ENCODE measurements around the gene RPS19BP1. TPM values are rescaled to one million over a fixed set of nuclear protein-coding genes. Genes with fewer than 3 reads are reported as not detected.
"Not testable (repeated sequence)": the region's sequence is repeated elsewhere in the genome, so short reads cannot be mapped to it uniquely, and the experiment has no call there.

Gene RPS19BP1
- total and polyA plus RNA-seq, 2 donors = 114 to 127 TPM

DNA sequence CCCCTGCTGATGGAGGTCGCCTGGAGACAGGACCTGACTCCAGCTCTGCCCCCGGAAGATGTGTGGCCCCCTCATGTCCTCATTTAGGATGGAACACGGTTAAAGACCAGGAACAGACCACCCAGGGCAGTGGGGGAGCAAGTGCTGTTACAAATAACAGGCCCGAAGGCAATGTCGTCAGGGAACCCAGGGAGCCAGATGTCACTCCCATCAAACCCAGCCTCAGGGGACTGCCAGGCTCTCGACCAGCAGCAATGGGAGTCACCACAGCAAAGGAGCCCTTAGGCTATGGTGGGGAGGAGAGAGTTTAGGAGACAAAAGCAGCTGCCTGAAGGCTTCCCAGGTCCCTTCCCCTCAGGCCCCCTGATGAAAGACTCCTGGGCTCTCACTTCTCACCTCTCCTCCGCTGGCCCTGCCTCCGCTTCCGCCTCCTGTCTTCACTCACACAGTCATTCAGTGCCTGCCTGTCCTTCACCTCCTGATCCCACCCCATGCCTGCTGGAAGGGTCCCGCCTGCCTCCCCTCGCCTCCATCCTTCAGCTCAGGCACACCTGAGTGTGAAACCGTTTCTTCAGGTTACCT, 4.4 kb downstream of the RPS19BP1 start:
- DNase-seq (ENCODE audit: low read depth in 6 of 9, low spot score in 9 of 9) = no peak
- peaks cover 47 to 71% of the 10 kb centered on the region in 2 donors for H3K36me3 ChIP-seq (ENCODE audit: control insufficient read depth in 2 of 2, insufficient read depth in 2 of 2, low read length in 1 of 2)
- no peak overlapping the region for H3K4me3 ChIP-seq (ENCODE audit: low read length in 2 of 2)
- peak overlapping the region in 1 of 2 donors; percentile 92 for H3K27ac ChIP-seq (ENCODE audit: low read depth in 1 of 2, low read length in 1 of 2)
- WGBS = 92% methylated on average over 12 of the region's 12 CpGs
- H3K4me1 ChIP-seq (ENCODE audit: control insufficient read depth in 2 of 2, insufficient read depth in 2 of 2, low read length in 2 of 2) = peaks cover 37 to 88% of the 10 kb centered on the region in 2 donors
- H3K27me3 ChIP-seq (ENCODE audit: control insufficient read depth in 2 of 2, insufficient read depth in 1 of 2, low read length in 1 of 2) = no peaks in the 10 kb centered on the region
- peaks cover 0 to 6% of the 10 kb centered on the region in 2 donors for H3K9me3 ChIP-seq (ENCODE audit: control insufficient read depth in 2 of 2, insufficient read depth in 1 of 2, low read length in 1 of 2)

DNA sequence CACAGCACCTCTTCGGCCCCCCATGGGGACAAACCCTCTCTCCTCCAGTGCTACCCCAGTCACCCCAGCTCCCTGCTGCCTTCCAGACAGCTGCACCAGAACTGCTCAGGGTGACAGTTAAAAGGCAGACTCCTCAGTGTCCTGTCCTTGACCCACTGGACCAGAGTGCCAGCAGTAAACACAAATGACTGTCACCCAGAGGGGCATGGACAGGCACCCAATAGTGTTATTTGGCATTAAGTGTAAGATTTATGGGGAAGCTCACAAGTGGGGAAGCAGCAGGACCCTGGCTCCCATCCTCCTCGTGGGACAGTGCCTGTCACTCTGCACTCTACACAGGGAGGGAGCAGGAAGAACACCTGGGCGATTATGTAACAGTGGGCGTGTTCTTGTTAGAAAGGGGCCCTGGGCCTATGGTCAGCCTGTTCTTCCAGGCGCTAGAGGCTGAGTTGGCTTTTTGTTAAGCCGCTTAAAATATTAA, 5.0 kb downstream of the RPS19BP1 start:
- Histone ChIP-seq H3K4me3 (ENCODE audit: low read length in 2 of 2) (no peak overlapping the region), H3K4me1 (ENCODE audit: control insufficient read depth in 2 of 2, insufficient read depth in 2 of 2, low read length in 2 of 2) (peaks cover 42 to 92% of the 10 kb centered on the region in 2 donors), H3K36me3 (ENCODE audit: control insufficient read depth in 2 of 2, insufficient read depth in 2 of 2, low read length in 1 of 2) (peaks cover 53 to 78% of the 10 kb centered on the region in 2 donors), H3K27ac (ENCODE audit: low read depth in 1 of 2, low read length in 1 of 2) (peak overlapping the region in 1 of 2 donors; percentile 92), H3K27me3 (ENCODE audit: control insufficient read depth in 2 of 2, insufficient read depth in 1 of 2, low read length in 1 of 2) (no peaks in the 10 kb centered on the region), H3K9me3 (ENCODE audit: control insufficient read depth in 2 of 2, insufficient read depth in 1 of 2, low read length in 1 of 2) (peaks cover 0 to 6% of the 10 kb centered on the region in 2 donors)
- 77% methylated on average over 6 of the region's 6 CpGs for WGBS
- no peak for DNase-seq (ENCODE audit: low read depth in 6 of 9, low spot score in 9 of 9)

DNA sequence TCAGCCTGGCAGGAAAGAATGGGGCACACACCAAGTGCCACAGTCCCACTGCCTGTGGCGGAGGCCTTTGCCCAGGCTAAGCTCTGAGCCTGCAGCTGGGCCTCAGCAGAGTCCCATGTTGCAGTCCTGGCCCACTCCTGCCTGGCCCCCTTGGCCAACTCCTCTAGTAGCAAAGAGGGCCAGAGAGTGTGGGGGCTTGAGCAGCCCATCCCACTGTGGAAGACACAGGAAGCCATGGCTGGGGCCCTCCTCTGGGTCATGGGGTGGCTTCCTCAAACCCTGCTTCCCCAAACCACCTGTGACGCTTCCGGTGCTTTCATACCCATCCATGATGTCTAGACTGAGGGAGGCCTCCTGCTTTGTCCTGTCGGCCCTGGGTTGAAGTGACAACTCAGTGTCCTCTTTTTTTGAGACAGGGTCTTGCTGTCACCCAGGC, 5.8 kb downstream of the RPS19BP1 start:
- no peaks in the 10 kb centered on the region for H3K27me3 ChIP-seq (ENCODE audit: control insufficient read depth in 2 of 2, insufficient read depth in 1 of 2, low read length in 1 of 2)
- peak in 3 of 9 donors; percentile 53 to 75 (median 58) for DNase-seq (ENCODE audit: low read depth in 6 of 9, low spot score in 9 of 9)
- 34% methylated on average over 4 of the region's 4 CpGs for WGBS
- H3K9me3 ChIP-seq (ENCODE audit: control insufficient read depth in 2 of 2, insufficient read depth in 1 of 2, low read length in 1 of 2) = peaks cover 0 to 6% of the 10 kb centered on the region in 2 donors
- peak overlapping the region; percentile 47 to 88 for H3K27ac ChIP-seq (ENCODE audit: low read depth in 1 of 2, low read length in 1 of 2)
- H3K36me3 ChIP-seq (ENCODE audit: control insufficient read depth in 2 of 2, insufficient read depth in 2 of 2, low read length in 1 of 2) = peaks cover 55 to 85% of the 10 kb centered on the region in 2 donors
- peaks cover 43 to 97% of the 10 kb centered on the region in 2 donors for H3K4me1 ChIP-seq (ENCODE audit: control insufficient read depth in 2 of 2, insufficient read depth in 2 of 2, low read length in 2 of 2)
- no peak overlapping the region for H3K4me3 ChIP-seq (ENCODE audit: low read length in 2 of 2)

DNA sequence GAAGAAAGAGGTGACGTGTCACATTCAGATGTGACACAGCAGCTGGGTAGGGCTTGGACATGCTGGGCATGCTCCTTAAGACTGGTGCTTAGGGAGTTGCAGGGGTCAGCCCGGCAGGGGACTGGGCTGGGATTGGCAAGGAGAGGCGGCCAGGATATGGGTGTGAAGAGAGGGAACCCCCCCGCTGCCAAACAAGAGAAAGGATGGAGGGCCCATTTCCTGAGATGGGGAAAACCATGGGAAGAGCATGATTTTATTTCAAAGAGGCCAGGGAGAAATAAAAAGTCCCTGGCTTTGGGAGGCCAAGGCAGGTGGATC, 6.9 kb downstream of the RPS19BP1 start:
- Histone ChIP-seq H3K9me3 (ENCODE audit: control insufficient read depth in 2 of 2, insufficient read depth in 1 of 2, low read length in 1 of 2) (peaks cover 0 to 6% of the 10 kb centered on the region in 2 donors), H3K4me1 (ENCODE audit: control insufficient read depth in 2 of 2, insufficient read depth in 2 of 2, low read length in 2 of 2) (peaks cover 39 to 92% of the 10 kb centered on the region in 2 donors), H3K27ac (ENCODE audit: low read depth in 1 of 2, low read length in 1 of 2) (peak overlapping the region in 1 of 2 donors; percentile 51), H3K4me3 (ENCODE audit: low read length in 2 of 2) (no peak overlapping the region), H3K36me3 (ENCODE audit: control insufficient read depth in 2 of 2, insufficient read depth in 2 of 2, low read length in 1 of 2) (peaks cover 55 to 85% of the 10 kb centered on the region in 2 donors), H3K27me3 (ENCODE audit: control insufficient read depth in 2 of 2, insufficient read depth in 1 of 2, low read length in 1 of 2) (no peaks in the 10 kb centered on the region)
- no peak for DNase-seq (ENCODE audit: low read depth in 6 of 9, low spot score in 9 of 9)
- WGBS = 94% methylated on average over 4 of the region's 4 CpGs

DNA sequence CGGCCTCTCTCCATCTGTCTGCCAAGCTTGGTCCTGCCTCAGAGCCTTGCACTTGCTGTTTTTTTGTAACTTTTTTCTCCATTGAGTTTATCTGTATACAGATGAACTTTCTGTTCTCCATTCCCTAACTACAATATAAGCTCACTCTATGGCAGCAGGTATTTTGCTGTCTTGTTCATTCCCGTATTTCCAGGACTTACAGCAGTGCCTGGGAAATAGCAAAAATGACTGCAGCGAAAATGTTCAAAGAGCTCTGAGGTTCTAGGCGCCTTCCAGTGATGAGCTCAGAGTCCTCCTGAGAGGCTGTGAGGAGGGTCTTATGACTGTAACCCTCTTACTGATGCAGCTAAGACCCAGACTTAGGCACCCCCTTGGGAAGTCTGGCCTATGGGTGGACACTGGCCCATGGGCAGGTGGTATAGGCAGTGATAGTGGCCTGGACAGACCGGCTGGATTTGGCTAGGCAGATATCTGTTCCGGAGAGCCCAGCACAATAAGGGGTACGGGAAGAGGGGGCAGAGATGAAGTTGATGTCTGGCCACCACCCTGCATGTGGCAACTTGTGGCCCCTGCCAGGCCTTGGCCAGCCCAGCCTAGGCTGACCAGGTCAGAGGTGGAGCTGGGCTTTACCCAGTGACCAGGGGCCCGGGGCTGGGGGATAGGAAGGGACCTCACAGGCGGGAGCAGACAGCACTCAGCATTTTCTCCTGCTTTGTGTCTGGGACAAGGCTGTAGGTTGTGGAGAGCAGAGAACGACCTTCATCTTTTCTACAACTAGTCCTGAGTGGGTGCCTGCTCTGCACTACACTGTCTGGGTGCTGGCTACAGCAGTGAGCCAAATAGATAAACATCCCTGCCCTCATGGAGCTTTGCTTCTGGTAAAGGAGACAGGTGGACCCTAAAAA, 7.5 kb downstream of the RPS19BP1 start:
- Histone ChIP-seq H3K36me3 (ENCODE audit: control insufficient read depth in 2 of 2, insufficient read depth in 2 of 2, low read length in 1 of 2) (peaks cover 55 to 78% of the 10 kb centered on the region in 2 donors), H3K4me1 (ENCODE audit: control insufficient read depth in 2 of 2, insufficient read depth in 2 of 2, low read length in 2 of 2) (peaks cover 36 to 86% of the 10 kb centered on the region in 2 donors), H3K27me3 (ENCODE audit: control insufficient read depth in 2 of 2, insufficient read depth in 1 of 2, low read length in 1 of 2) (no peaks in the 10 kb centered on the region), H3K27ac (ENCODE audit: low read depth in 1 of 2, low read length in 1 of 2) (peak overlapping the region; percentile 47 to 51), H3K9me3 (ENCODE audit: control insufficient read depth in 2 of 2, insufficient read depth in 1 of 2, low read length in 1 of 2) (peaks cover 0 to 6% of the 10 kb centered on the region in 2 donors), H3K4me3 (ENCODE audit: low read length in 2 of 2) (no peak overlapping the region)
- no peak for DNase-seq (ENCODE audit: low read depth in 6 of 9, low spot score in 9 of 9)
- WGBS = 91% methylated on average over 10 of the region's 10 CpGs

DNA sequence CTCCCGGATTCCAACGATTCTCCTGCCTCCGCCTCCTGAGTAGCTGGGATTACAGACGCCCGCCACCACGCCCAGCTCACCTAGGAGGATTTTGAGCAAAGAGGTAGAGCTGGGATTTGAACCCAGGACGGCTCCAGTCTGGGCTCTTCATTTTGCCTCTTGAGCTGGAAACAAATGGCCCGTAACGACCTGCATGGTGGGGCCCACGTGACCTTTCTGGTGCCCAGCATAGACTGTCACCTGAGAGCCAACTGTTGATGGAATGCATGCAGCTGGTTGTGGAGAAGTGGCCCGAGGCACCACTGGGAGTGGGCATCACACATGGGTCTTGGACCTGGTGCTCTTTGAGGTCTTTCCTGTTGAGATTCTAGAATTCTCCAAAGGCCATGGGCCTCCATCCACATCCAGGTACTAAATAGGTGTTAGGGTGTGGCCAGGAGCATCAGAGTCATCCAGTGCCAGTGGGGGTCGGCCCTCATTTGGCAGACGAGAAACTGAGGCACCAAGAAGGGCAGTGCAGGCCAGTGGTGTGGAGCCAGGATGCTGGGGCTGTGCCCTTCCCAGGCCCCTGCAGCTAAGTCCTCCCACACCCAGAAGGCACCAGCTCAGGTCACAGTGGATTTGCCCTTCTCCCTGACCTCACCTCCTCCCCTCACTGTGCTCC, 8.3 kb downstream of the RPS19BP1 start:
- peak overlapping the region in 1 of 2 donors; percentile 47 for H3K27ac ChIP-seq (ENCODE audit: low read depth in 1 of 2, low read length in 1 of 2)
- 95% methylated on average over 13 of the region's 13 CpGs for WGBS
- no peak for DNase-seq (ENCODE audit: low read depth in 6 of 9, low spot score in 9 of 9)
- no peaks in the 10 kb centered on the region for H3K27me3 ChIP-seq (ENCODE audit: control insufficient read depth in 2 of 2, insufficient read depth in 1 of 2, low read length in 1 of 2)
- peaks cover 0 to 6% of the 10 kb centered on the region in 2 donors for H3K9me3 ChIP-seq (ENCODE audit: control insufficient read depth in 2 of 2, insufficient read depth in 1 of 2, low read length in 1 of 2)
- peaks cover 32 to 79% of the 10 kb centered on the region in 2 donors for H3K4me1 ChIP-seq (ENCODE audit: control insufficient read depth in 2 of 2, insufficient read depth in 2 of 2, low read length in 2 of 2)
- H3K4me3 ChIP-seq (ENCODE audit: low read length in 2 of 2) = no peak overlapping the region
- peaks cover 48 to 71% of the 10 kb centered on the region in 2 donors for H3K36me3 ChIP-seq (ENCODE audit: control insufficient read depth in 2 of 2, insufficient read depth in 2 of 2, low read length in 1 of 2)

DNA sequence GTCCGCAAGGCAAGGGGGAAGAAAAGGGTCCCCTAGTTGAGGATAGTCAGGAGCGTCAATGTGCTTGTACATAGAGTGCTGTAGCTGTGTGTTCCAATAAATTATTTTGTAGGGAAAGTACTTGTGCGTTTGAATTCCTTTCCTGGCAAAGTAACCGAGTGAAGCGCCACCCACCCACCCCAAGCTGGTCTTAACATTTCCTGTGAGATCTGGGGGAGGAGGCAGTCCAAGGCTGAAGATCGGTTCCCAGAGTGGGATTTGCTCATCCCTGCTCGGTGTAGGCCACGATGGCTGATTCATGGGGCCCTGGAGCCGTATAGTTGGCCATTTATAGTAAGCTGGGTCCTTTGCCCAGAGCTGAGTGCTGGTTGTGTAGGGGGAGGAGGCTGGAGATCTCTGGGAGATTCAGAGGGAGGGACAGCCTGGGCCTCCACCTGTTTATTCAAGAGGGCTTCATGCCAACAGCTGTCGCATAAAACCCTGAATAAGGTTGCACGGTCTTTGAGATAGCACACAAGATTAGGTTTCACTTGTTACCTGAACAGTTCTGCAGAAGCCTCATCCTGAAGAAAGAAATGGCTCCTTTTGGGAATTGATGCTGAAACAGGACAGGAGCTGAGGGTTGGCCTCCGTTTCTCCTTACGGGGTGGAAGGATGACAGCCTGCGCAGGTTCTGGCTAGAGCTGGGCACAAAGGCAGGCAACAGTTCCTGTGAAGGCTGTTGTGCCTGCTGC, 9.8 kb downstream of the RPS19BP1 start:
- H3K9me3 ChIP-seq (ENCODE audit: control insufficient read depth in 2 of 2, insufficient read depth in 1 of 2, low read length in 1 of 2) = peaks cover 0 to 6% of the 10 kb centered on the region in 2 donors
- WGBS = 64% methylated on average over 14 of the region's 14 CpGs
- no peak for DNase-seq (ENCODE audit: low read depth in 6 of 9, low spot score in 9 of 9)
- H3K4me1 ChIP-seq (ENCODE audit: control insufficient read depth in 2 of 2, insufficient read depth in 2 of 2, low read length in 2 of 2) = peaks cover 26 to 72% of the 10 kb centered on the region in 2 donors
- peak overlapping the region; percentile 28 to 98 for H3K4me3 ChIP-seq (ENCODE audit: low read length in 2 of 2)
- peak overlapping the region; percentile 36 to 68 for H3K27ac ChIP-seq (ENCODE audit: low read depth in 1 of 2, low read length in 1 of 2)
- peaks cover 34 to 58% of the 10 kb centered on the region in 2 donors for H3K36me3 ChIP-seq (ENCODE audit: control insufficient read depth in 2 of 2, insufficient read depth in 2 of 2, low read length in 1 of 2)
- H3K27me3 ChIP-seq (ENCODE audit: control insufficient read depth in 2 of 2, insufficient read depth in 1 of 2, low read length in 1 of 2) = no peaks in the 10 kb centered on the region

DNA sequence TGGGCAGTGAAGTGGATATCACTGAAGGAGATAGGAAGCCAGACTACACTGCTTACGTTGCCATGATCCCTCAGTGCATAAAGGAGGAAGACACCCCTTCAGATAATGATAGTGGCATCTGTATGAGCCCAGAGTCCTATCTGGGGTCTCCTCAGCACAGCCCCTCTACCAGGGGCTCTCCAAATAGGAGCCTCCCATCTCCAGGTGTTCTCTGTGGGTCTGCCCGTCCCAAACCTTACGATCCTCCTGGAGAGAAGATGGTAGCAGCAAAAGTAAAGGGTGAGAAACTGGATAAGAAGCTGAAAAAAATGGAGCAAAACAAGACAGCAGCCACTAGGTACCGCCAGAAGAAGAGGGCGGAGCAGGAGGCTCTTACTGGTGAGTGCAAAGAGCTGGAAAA, 10.5 kb downstream of the RPS19BP1 start:
- WGBS = 65% methylated on average over 5 of the region's 5 CpGs
- H3K9me3 ChIP-seq (ENCODE audit: control insufficient read depth in 2 of 2, insufficient read depth in 1 of 2, low read length in 1 of 2); H3K27me3 ChIP-seq (ENCODE audit: control insufficient read depth in 2 of 2, insufficient read depth in 1 of 2, low read length in 1 of 2); DNase-seq (ENCODE audit: low read depth in 6 of 9, low spot score in 9 of 9): not testable (repeated sequence)
- Histone ChIP-seq H3K4me3 (ENCODE audit: low read length in 2 of 2) (peak overlapping the region in 1 of 2 donors; percentile 98), H3K4me1 (ENCODE audit: control insufficient read depth in 2 of 2, insufficient read depth in 2 of 2, low read length in 2 of 2) (peaks cover 26 to 66% of the 10 kb centered on the region in 2 donors), H3K27ac (ENCODE audit: low read depth in 1 of 2, low read length in 1 of 2) (peak overlapping the region in 1 of 2 donors; percentile 11), H3K36me3 (ENCODE audit: control insufficient read depth in 2 of 2, insufficient read depth in 2 of 2, low read length in 1 of 2) (peaks cover 30 to 58% of the 10 kb centered on the region in 2 donors)

Measured in thymus (tissue), 11 donors.